Hepatocyte (in vitro differentiated cells): ENCODE results near the gene TFB2M. TPM values are rescaled to one million over a fixed set of nuclear protein-coding genes. Genes with fewer than 3 reads are reported as not detected.

Experiments used
- DNase-seq: peaks from one replicate; pipeline ENCODE4 v3.0.0-alpha.2; 2016; ENCODE audit warnings: low spot score
- H2AFZ ChIP-seq: fragments of 200-600 bp; sonication (generic); 2 replicates; pipeline ENCODE4 v1.6.0; 2016; ENCODE audit warnings: antibody characterized with exemption, mild to moderate bottlenecking
- H3K27ac ChIP-seq: fragments of 200-600 bp; sonication (generic); 2 replicates; pipeline ENCODE4 v1.5.1; 2016; ENCODE audit warnings: mild to moderate bottlenecking
- H3K27me3 ChIP-seq: fragments of 200-600 bp; sonication (generic); 2 replicates; pipeline ENCODE4 v1.6.1; 2016
- H3K36me3 ChIP-seq: fragments of 200-600 bp; sonication (generic); replicated peaks from 2 replicates; pipeline ENCODE4 v1.5.1; 2016; ENCODE audit warnings: low read depth; ENCODE audit not compliant: insufficient read depth
- H3K4me1 ChIP-seq: fragments of 200-600 bp; sonication (generic); 2 replicates; pipeline ENCODE4 v1.5.1; 2016; ENCODE audit warnings: mild to moderate bottlenecking, moderate library complexity; ENCODE audit not compliant: insufficient read depth
- H3K4me2 ChIP-seq: fragments of 200-600 bp; sonication (generic); 2 replicates; pipeline ENCODE4 v1.6.0; 2016
- H3K4me3 ChIP-seq: fragments of 200-600 bp; sonication (generic); 2 replicates; pipeline ENCODE4 v1.5.1; 2016; ENCODE audit warnings: mild to moderate bottlenecking
- H3K79me2 ChIP-seq: fragments of 200-600 bp; sonication (generic); 2 replicates; pipeline ENCODE4 v1.6.0; 2017; ENCODE audit warnings: mild to moderate bottlenecking
- H3K9me2 ChIP-seq: fragments of 200-600 bp; sonication (generic); replicated peaks from 2 replicates; pipeline ENCODE4 v1.6.0; 2017; ENCODE audit warnings: mild to moderate bottlenecking; ENCODE audit not compliant: insufficient read depth
- H3K9me3 ChIP-seq: fragments of 200-600 bp; sonication (generic); 2 replicates; pipeline ENCODE4 v1.5.1; 2016; ENCODE audit warnings: low read depth, mild to moderate bottlenecking
- H4K20me1 ChIP-seq: fragments of 200-600 bp; sonication (generic); 2 replicates; pipeline ENCODE4 v1.6.0; 2016; ENCODE audit warnings: mild to moderate bottlenecking; ENCODE audit not compliant: insufficient read depth, poor library complexity, severe bottlenecking
- CTCF ChIP-seq: fragments of 200-600 bp; sonication (generic); IDR thresholded peaks from 2 replicates; pipeline ENCODE4 v1.5.1; 2016; ENCODE audit warnings: antibody characterized with exemption, mild to moderate bottlenecking; ENCODE audit not compliant: poor library complexity
- EZH2 ChIP-seq: fragments of 200-600 bp; sonication (generic); IDR thresholded peaks from 2 replicates; pipeline ENCODE4 v1.6.1; 2016; ENCODE audit warnings: antibody characterized with exemption, mild to moderate bottlenecking, borderline replicate concordance
- EZH2phosphoT487 ChIP-seq: fragments of 200-600 bp; sonication (generic); IDR thresholded peaks from one replicate; pipeline ENCODE4 v1.6.1; 2018; ENCODE audit warnings: antibody characterized with exemption, mild to moderate bottlenecking, low read depth, moderate library complexity; ENCODE audit not compliant: unreplicated experiment, severe bottlenecking
- WGBS: methylation state at CpG from one replicate; pipeline ENCODE4 v1.1.6; 2016; ENCODE audit warnings: low lambda C conversion rate; ENCODE audit errors: missing lambda C conversion rate; 5-methylcytosine and 5-hydroxymethylcytosine counted together
- polyA plus RNA-seq: library from polyadenylated mRNA; unstranded; fragments of >200 nt; fragmentation: Nextera tagmentation; extraction: Ambion mirVana; gene quantifications from 2 replicates; pipeline ENCODE4 v1.2.1, GENCODE V29; 2016
- total RNA-seq: library from RNA; depleted of rRNA; stranded (reverse); fragments of >200 nt; gene quantifications from 2 replicates; pipeline ENCODE4 v1.2.3, GENCODE V29; 2014

The TFB2M gene
- total and polyA plus RNA-seq, 2 experiments from 2014 or later, result 14.2 to 16.3 TPM

GRCh38 chr1:246595146-246595545 is 29.1 kb upstream of the TFB2M start:
- TF ChIP-seq EZH2phosphoT487, result no peak
- no peak for TF ChIP-seq EZH2
- TF ChIP-seq CTCF, result no peak
- Histone ChIP-seq H3K9me2 (no peaks in the 10 kb centered on the region), H3K27ac (no peak overlapping the region), H3K27me3 (no peaks in the 10 kb centered on the region), H4K20me1 (no peaks in the 10 kb centered on the region), H3K4me1 (no peaks in the 10 kb centered on the region), H3K79me2 (peaks cover 27% of the 10 kb centered on the region), H3K4me2 (no peak overlapping the region), H3K4me3 (no peak overlapping the region), H3K9me3 (peaks cover 5% of the 10 kb centered on the region), H3K36me3 (no peaks in the 10 kb centered on the region), H2AFZ (no peak overlapping the region)
- WGBS, result 69% methylated on average over 3 of the region's 3 CpGs
- no peak for DNase-seq

GRCh38 chr1:246592695-246593094 is 26.6 kb upstream of the TFB2M start:
- Histone ChIP-seq H2AFZ (no peak overlapping the region), H3K79me2 (peaks cover 26% of the 10 kb centered on the region), H3K27me3 (no peaks in the 10 kb centered on the region), H4K20me1 (no peaks in the 10 kb centered on the region), H3K9me3 (peaks cover 8% of the 10 kb centered on the region), H3K9me2 (no peaks in the 10 kb centered on the region), H3K4me1 (no peaks in the 10 kb centered on the region), H3K27ac (no peak overlapping the region), H3K36me3 (no peaks in the 10 kb centered on the region), H3K4me2 (no peak overlapping the region), H3K4me3 (no peak overlapping the region)
- DNase-seq, result no peak
- TF ChIP-seq CTCF, result no peak

- Histone ChIP-seq H3K27ac (no peak overlapping the region), H3K4me3 (no peak overlapping the region), H3K4me2 (no peak overlapping the region), H3K9me2 (no peaks in the 10 kb centered on the region), H3K4me1 (peaks cover 3% of the 10 kb centered on the region), H2AFZ (no peak overlapping the region), H3K79me2 (peaks cover 30% of the 10 kb centered on the region), H3K9me3 (peaks cover 8% of the 10 kb centered on the region), H4K20me1 (no peaks in the 10 kb centered on the region), H3K36me3 (no peaks in the 10 kb centered on the region), H3K27me3 (no peaks in the 10 kb centered on the region)
- 93% methylated on average over 13 of the region's 13 CpGs for WGBS
- no peak for DNase-seq
- no peak for TF ChIP-seq EZH2phosphoT487
- TF ChIP-seq EZH2, result no peak
- no peak for TF ChIP-seq CTCF
Observed at GRCh38 chr1:246591958-246592357, 25.9 kb upstream of the TFB2M start.

- Histone ChIP-seq H3K4me3 (no peak overlapping the region), H3K4me1 (peaks cover 3% of the 10 kb centered on the region), H3K27ac (no peak overlapping the region), H3K27me3 (no peaks in the 10 kb centered on the region), H3K79me2 (peaks cover 34% of the 10 kb centered on the region), H3K9me2 (no peaks in the 10 kb centered on the region), H3K4me2 (no peak overlapping the region), H4K20me1 (no peaks in the 10 kb centered on the region), H2AFZ (no peak overlapping the region), H3K9me3 (peaks cover 8% of the 10 kb centered on the region), H3K36me3 (no peaks in the 10 kb centered on the region)
- TF ChIP-seq CTCF (no peak), EZH2phosphoT487 (no peak), EZH2 (no peak)
- WGBS, result 98% methylated on average over 6 of the region's 6 CpGs
- no peak for DNase-seq
Observed at GRCh38 chr1:246591504-246591903, 25.4 kb upstream of the TFB2M start.
